Mesothelial cell of epicardium (in vitro differentiated cells): Measurements from ENCODE around the gene CASK. TPM values are rescaled to one million over a fixed set of nuclear protein-coding genes. Genes with fewer than 3 reads are reported as not detected.
"Not testable (repeated sequence)": the region's sequence is repeated elsewhere in the genome, so short reads cannot be mapped to it uniquely, and the experiment has no call there.

Experiments
- DNase-seq, 2 experiments: peaks; one replicate each; pipeline ENCODE4 v3.0.0; 2021; ENCODE audit warnings: low spot score in 2 of 2; ENCODE audit not compliant: unreplicated experiment in 2 of 2
- H3K27ac Mint-ChIP-seq: 2 replicates; pipeline ENCODE4 v1.8.0; 2021; ENCODE audit warnings: mixed read lengths
- H3K27me3 Mint-ChIP-seq: 2 replicates; pipeline ENCODE4 v1.8.0; 2021; ENCODE audit warnings: low read depth, mixed read lengths
- H3K36me3 Mint-ChIP-seq: 2 replicates; pipeline ENCODE4 v1.8.0; 2021; ENCODE audit warnings: mixed read lengths
- H3K4me1 Mint-ChIP-seq: 2 replicates; pipeline ENCODE4 v1.8.0; 2021; ENCODE audit warnings: mixed read lengths
- H3K4me3 Mint-ChIP-seq: 2 replicates; pipeline ENCODE4 v1.8.0; 2021; ENCODE audit warnings: mild to moderate bottlenecking, moderate library complexity, mixed read lengths
- H3K9me3 Mint-ChIP-seq: 2 replicates; pipeline ENCODE4 v1.8.0; 2021; ENCODE audit warnings: mixed read lengths
- total RNA-seq: library from RNA; stranded (reverse); gene quantifications from 3 replicates; pipeline ENCODE4 v1.2.1, GENCODE V29; 2021
- TF ChIP-seq, protein P1 (sequence below): fragments of 200-600 bp; sonication (generic); IDR thresholded peaks from one replicate; pipeline ENCODE4 v1.5.0; 2021; ENCODE audit warnings: antibody characterized with exemption; ENCODE audit not compliant: unreplicated experiment

The CASK gene
- total RNA-seq, 1 donor from 2014 or later = 70.3 TPM

DNA sequence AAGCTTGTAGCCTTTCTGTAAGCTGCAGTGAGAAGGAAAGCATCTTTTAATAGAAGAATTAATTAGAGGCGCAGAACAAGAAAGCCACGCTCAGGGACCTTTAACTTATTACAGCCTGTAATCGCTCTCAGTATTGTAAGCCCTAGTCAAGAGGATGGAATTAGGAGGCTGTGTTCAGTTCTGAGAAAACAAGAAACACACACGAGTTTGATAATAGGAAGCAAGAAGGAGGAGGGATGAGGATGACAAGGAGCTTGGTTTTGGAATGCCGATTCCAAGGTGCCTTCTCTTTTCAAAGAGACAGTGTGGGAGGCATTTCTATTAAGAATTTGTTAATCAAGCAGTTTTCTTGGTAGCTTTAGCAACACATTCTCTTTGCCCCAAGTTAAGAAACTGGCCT is 406.9 kb downstream of the CASK start:
- Mint-ChIP-seq H3K27ac (no peak overlapping the region), H3K27me3 (no peaks in the 10 kb centered on the region), H3K4me1 (no peaks in the 10 kb centered on the region), H3K4me3 (no peak overlapping the region), H3K9me3 (peaks cover 7% of the 10 kb centered on the region), H3K36me3 (peaks cover 2% of the 10 kb centered on the region)
- TF ChIP-seq, protein P1, sequence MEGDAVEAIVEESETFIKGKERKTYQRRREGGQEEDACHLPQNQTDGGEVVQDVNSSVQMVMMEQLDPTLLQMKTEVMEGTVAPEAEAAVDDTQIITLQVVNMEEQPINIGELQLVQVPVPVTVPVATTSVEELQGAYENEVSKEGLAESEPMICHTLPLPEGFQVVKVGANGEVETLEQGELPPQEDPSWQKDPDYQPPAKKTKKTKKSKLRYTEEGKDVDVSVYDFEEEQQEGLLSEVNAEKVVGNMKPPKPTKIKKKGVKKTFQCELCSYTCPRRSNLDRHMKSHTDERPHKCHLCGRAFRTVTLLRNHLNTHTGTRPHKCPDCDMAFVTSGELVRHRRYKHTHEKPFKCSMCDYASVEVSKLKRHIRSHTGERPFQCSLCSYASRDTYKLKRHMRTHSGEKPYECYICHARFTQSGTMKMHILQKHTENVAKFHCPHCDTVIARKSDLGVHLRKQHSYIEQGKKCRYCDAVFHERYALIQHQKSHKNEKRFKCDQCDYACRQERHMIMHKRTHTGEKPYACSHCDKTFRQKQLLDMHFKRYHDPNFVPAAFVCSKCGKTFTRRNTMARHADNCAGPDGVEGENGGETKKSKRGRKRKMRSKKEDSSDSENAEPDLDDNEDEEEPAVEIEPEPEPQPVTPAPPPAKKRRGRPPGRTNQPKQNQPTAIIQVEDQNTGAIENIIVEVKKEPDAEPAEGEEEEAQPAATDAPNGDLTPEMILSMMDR = no peak
- no peak for DNase-seq

DNA sequence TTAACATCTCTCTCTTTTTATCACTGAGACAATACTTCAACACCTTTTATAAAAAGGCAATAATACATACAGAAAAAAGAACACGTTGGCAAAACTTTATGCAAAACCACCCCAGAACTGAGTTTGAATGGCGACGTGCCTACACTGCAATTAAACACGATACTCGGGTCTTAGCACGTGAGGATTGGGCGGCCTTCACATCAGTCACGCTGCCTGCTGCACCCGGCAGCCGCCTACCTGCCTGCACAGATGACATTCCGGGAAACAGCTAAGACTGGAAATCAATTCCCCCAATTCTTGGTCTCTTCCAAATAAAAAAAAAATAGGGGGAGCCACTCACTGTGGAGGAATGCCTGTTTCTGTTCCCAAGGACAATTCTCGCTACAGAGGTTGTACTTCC is 408.0 kb downstream of the CASK start:
- Mint-ChIP-seq H3K4me1 (no peaks in the 10 kb centered on the region), H3K4me3 (no peak overlapping the region), H3K27ac (no peak overlapping the region), H3K27me3 (no peaks in the 10 kb centered on the region), H3K9me3 (peaks cover 7% of the 10 kb centered on the region), H3K36me3 (peaks cover 2% of the 10 kb centered on the region)
- TF ChIP-seq, protein P1 = no peak
- DNase-seq = no peak

DNA sequence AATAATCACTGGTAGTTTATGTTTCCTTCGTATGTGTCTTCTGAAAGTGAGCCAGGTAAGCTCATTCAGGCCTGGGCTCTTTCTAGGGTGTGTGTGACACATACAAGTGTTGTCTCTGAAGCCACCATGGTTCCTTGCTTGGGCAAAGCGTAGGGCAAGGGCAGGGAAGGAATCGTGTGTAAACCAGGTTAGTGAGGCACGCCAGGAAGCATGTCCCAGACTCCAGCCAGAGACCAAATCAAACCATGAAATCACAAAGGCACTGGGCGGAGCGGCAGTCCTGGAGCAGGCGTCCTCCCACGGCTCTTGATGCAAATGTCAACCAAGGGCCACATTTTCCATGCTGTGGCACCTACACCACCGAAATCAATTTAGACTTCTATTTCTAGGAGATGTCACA is 409.2 kb downstream of the CASK start:
- peaks cover 7% of the 10 kb centered on the region for H3K9me3 Mint-ChIP-seq
- no peaks in the 10 kb centered on the region for H3K27me3 Mint-ChIP-seq
- H3K4me1 Mint-ChIP-seq = no peaks in the 10 kb centered on the region
- peaks cover 2% of the 10 kb centered on the region for H3K36me3 Mint-ChIP-seq
- no peak for DNase-seq
- TF ChIP-seq, protein P1 = no peak
- no peak overlapping the region for H3K27ac Mint-ChIP-seq
- H3K4me3 Mint-ChIP-seq = no peak overlapping the region

DNA sequence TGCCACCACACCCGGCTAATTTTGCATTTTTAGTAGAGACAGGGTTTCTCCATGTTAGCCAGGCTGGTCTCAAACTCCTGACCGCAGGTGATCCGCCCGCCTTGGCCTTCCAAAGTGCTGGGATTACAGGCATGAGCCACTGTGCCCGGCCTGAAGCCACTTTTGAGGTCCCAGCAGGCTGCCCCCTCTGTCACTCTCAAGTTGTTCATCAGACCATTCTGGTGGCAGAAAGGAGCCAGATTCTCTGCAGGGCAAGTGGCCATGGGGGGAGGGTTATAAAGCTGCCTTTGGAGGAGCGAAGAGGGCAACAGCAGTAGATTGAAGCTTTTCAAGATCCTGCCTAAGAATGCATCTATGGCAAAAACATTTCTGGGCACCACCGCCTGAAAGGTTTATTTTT is 410.5 kb downstream of the CASK start:
- not testable (repeated sequence) for H3K4me3 Mint-ChIP-seq, H3K9me3 Mint-ChIP-seq, H3K36me3 Mint-ChIP-seq, H3K27ac Mint-ChIP-seq, H3K27me3 Mint-ChIP-seq, DNase-seq, H3K4me1 Mint-ChIP-seq

DNA sequence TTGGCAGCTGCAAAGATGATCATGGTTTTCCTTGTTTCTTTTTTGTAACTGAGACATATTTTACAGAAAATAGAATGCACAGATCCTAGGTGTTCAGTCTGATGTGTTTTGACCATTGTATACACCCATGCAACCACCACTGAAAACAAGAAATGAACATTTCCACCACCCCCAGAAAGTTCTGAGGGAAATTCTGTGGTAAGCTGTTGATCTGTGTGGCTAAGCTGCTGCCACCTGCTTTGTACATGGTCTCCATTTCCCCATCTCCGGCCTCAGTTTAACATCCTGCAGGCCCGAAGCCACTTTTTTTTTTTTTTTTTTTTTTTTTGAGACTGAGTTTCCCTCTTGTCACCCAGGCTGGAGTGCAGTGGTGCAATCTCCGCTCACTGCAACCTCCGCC is 411.0 kb downstream of the CASK start:
- H3K4me3 Mint-ChIP-seq = no peak overlapping the region
- H3K27me3 Mint-ChIP-seq = no peaks in the 10 kb centered on the region
- TF ChIP-seq, protein P1 = no peak
- H3K9me3 Mint-ChIP-seq = peaks cover 7% of the 10 kb centered on the region
- no peak for DNase-seq
- no peak overlapping the region for H3K27ac Mint-ChIP-seq
- peaks cover 2% of the 10 kb centered on the region for H3K36me3 Mint-ChIP-seq
- no peaks in the 10 kb centered on the region for H3K4me1 Mint-ChIP-seq

DNA sequence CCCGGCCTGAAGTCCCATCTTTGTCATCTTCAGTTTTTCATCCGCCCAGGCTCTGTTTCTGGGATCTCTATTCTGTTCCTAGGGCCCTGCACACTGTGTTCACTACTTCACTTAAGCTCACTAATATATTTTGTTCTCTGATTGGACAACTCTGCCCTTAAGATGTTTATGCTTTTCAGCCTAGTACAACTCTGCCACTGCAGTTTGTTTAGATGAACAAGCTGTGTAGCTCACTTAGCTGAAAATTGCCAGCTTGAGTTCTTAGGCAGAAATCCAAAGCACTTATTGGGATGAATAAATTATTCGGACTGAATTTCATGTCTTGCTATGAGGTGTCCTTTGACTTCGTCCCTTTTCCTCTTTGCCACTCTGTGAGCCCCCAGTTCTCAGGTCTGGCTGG is 415.4 kb downstream of the CASK start:
- TF ChIP-seq, protein P1 = no peak
- no peak overlapping the region for H3K27ac Mint-ChIP-seq

More for the DNA sequence above, 415.4 kb downstream of the CASK start:
- H3K27me3 Mint-ChIP-seq = no peaks in the 10 kb centered on the region
- DNase-seq = no peak
- no peaks in the 10 kb centered on the region for H3K4me1 Mint-ChIP-seq
- H3K36me3 Mint-ChIP-seq = no peaks in the 10 kb centered on the region
- no peaks in the 10 kb centered on the region for H3K9me3 Mint-ChIP-seq
- H3K4me3 Mint-ChIP-seq = no peak overlapping the region
